NCI-H1694 (cell line): ENCODE results near the gene VPS45.

Source experiments
- DNase-seq: peaks from one replicate; lab custom pipeline; 2025; lab: John Stamatoyannopoulos, UW

Gene VPS45

DNA sequence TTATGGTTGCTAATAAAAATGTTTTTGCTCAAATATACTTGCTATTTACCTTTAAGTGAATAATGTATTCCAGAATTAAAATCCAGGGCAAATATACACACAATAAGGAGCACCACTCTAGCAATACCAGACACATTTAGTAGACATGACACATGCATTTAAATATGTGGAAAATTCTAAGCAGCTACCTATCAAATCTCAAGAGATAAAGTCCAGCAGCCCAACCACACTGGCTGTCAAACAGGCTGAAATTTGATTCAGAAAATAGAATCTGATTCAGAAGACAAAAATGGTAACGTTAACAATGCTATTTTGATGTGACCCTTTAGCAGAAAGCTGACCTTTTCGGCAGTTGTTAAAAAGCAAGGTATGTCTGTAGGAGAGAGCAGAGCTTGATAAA is 124.4 kb downstream of the VPS45 start:
- DNase-seq = no peak

DNA sequence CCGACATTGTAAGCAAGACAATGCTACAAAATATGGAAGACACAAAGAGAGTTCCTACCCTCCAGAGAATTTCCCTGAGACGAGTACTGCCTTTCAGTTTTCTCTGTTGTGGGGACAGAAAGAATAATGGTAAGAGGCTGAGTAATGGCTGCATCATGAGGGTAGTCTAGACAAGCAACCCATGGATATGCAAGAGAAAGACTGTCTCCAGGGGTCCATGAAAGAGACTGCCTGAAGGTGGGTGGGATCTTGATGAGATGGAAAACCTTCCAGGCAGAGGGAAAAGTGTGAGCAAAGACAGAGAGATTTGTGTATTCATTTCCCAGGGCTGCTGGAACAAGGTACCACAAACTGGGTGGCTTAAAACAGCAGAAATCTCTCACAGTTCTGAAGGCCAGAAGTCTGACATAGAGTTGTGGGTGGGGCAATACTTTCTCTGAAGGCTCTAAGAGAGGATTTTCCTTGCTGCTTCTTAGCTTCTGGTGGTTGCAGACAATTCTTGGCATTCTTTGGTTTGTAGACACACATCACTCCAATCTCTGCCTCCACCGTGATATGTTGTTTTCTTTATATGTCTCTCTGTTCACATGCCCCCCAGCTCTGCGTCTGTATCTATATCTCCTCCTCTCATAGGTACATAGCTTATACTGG is 126.9 kb downstream of the VPS45 start:
- no peak for DNase-seq
